NCI-H1694 treated with DMSO at 0.1 percent for 48 hours (cell line): ENCODE measurements around the gene IL1RL2.

ENCODE experiments used
- DNase-seq: peaks from one replicate; lab custom pipeline; 2025; lab: John Stamatoyannopoulos, UW

IL1RL2 gene

GRCh38 chr2:102158011-102158755 lies 28.6 kb upstream of the IL1RL2 start:
- DNase-seq, result no peak

GRCh38 chr2:102159295-102159694 lies 27.5 kb upstream of the IL1RL2 start:
- DNase-seq, result no peak

GRCh38 chr2:102166189-102166845 lies 20.5 kb upstream of the IL1RL2 start:
- DNase-seq, result no peak

- DNase-seq, result no peak
Observed at GRCh38 chr2:102168026-102168771, 18.6 kb upstream of the IL1RL2 start.

GRCh38 chr2:102171946-102172345 lies 14.9 kb upstream of the IL1RL2 start:
- DNase-seq, result no peak

GRCh38 chr2:102172745-102173144 lies 14.1 kb upstream of the IL1RL2 start:
- DNase-seq, result no peak

- no peak for DNase-seq
Observed at GRCh38 chr2:102176172-102176571, 10.7 kb upstream of the IL1RL2 start.

GRCh38 chr2:102177814-102178478 lies 8.9 kb upstream of the IL1RL2 start:
- DNase-seq, result no peak

- DNase-seq, result no peak
Observed at GRCh38 chr2:102179061-102179460, 7.8 kb upstream of the IL1RL2 start.

GRCh38 chr2:102179788-102180686 lies 6.8 kb upstream of the IL1RL2 start:
- DNase-seq, result no peak

GRCh38 chr2:102180687-102180999 lies 6.2 kb upstream of the IL1RL2 start:
- DNase-seq, result no peak

GRCh38 chr2:102181376-102181775 lies 5.4 kb upstream of the IL1RL2 start:
- DNase-seq, result no peak

GRCh38 chr2:102181919-102182635 lies 4.7 kb upstream of the IL1RL2 start:
- no peak for DNase-seq

GRCh38 chr2:102184018-102184417 lies 2.8 kb upstream of the IL1RL2 start:
- no peak for DNase-seq

- no peak for DNase-seq
Observed at GRCh38 chr2:102184568-102184967, 2.3 kb upstream of the IL1RL2 start.

GRCh38 chr2:102185347-102185746 lies 1.5 kb upstream of the IL1RL2 start:
- DNase-seq, result no peak

GRCh38 chr2:102187496-102188150 lies 800 bp downstream of the IL1RL2 start:
- DNase-seq, result no peak

GRCh38 chr2:102190430-102191107 lies 3.7 kb downstream of the IL1RL2 start:
- DNase-seq, result no peak

- DNase-seq, result no peak
Observed at GRCh38 chr2:102191501-102191900, 4.7 kb downstream of the IL1RL2 start.

GRCh38 chr2:102193074-102193473 lies 6.3 kb downstream of the IL1RL2 start:
- no peak for DNase-seq
